ENCODE measurements around the gene TSNAXIP1. TPM values are rescaled to one million over a fixed set of nuclear protein-coding genes. Genes with fewer than 3 reads are reported as not detected.

Gene TSNAXIP1
- total and polyA plus RNA-seq, 5 donors from 2014 or later, result 0.39 TPM; not detected in 4

DNA sequence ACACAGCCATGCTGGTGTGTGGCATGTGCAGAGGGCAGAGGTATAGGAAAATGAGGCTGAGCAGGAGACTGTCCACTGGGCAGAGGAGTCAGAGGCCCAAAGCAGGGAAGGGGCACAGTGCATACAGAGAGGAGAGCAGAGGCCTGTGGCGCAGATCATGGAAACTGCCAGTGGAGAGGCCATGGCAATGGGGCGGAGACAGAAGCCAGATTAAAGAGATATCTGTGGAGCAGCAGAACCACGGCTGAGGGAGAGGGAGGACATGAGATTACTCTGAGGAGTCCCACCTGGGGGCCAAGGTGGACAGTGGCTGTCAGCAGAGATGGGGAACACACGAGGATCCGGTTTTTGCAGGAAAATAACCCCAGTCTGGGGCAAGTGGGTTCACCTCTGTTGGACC lies 43.6 kb upstream of the TSNAXIP1 start:
- Histone ChIP-seq H3K27me3 (ENCODE audit: control insufficient read depth, insufficient read depth, low read length) (no peaks in the 10 kb centered on the region), H3K9me3 (ENCODE audit: control insufficient read depth in 2 of 2, low read length in 2 of 2) (no peaks in the 10 kb centered on the region), H3K4me1 (ENCODE audit: control insufficient read depth, insufficient read depth, low read length, poor library complexity, severe bottlenecking) (no peaks in the 10 kb centered on the region), H3K4me3 (ENCODE audit: low read depth, low read length) (no peak overlapping the region), H3K27ac (ENCODE audit: insufficient read depth, low read length, poor library complexity, severe bottlenecking) (no peak overlapping the region), H3K36me3 (ENCODE audit: control insufficient read depth, insufficient read depth, low read length) (peaks cover 34% of the 10 kb centered on the region)
- DNase-seq (no peak), ATAC-seq (ENCODE audit: low read depth in 2 of 2) (no peak)
- H3K36me3 Mint-ChIP-seq, result peaks cover 18% of the 10 kb centered on the region
- no peak overlapping the region for H3K4me3 Mint-ChIP-seq
- H3K27ac Mint-ChIP-seq, result peak overlapping the region in 2 of 3 donors; percentile 25 to 74
- H3K27me3 Mint-ChIP-seq, result no peaks in the 10 kb centered on the region
- peaks cover 0 to 19% (median 10%) of the 10 kb centered on the region in 4 donors for H3K4me1 Mint-ChIP-seq
- H3K9me3 Mint-ChIP-seq, result peaks cover 0 to 3% (median 0%) of the 10 kb centered on the region in 7 donors

DNA sequence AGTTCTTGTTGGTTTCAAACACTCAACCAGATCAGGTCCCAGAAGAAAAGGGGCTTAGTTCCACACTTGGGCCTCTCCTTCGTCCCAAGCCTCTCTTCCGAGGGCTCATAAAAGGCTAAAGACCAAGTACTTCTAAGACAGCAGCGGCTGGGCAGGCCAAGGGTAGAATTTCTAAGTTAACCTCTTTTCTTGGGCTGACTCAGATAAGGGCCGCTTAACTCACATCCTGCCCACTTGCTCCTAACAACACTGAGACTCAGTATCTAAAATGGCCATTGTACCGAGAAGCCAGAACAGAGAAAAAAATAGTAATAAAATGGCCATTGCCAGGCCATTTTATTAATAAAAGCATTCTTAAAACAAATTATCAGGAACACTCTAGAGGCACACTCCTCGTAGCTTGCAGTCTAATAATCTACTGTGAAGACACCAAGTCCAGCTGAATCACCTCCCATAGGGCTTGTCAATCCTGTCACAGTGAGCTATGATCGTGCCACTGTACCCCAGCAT lies 42.5 kb upstream of the TSNAXIP1 start:
- peaks cover 0 to 3% (median 0%) of the 10 kb centered on the region in 7 donors for H3K9me3 Mint-ChIP-seq
- H3K4me1 ChIP-seq (ENCODE audit: control insufficient read depth, insufficient read depth, low read length, poor library complexity, severe bottlenecking), result no peaks in the 10 kb centered on the region
- no peak overlapping the region for H3K4me3 Mint-ChIP-seq
- no peak overlapping the region for H3K27ac ChIP-seq (ENCODE audit: insufficient read depth, low read length, poor library complexity, severe bottlenecking)
- H3K36me3 ChIP-seq (ENCODE audit: control insufficient read depth, insufficient read depth, low read length), result peaks cover 28% of the 10 kb centered on the region
- DNase-seq (no peak), ATAC-seq (ENCODE audit: low read depth in 2 of 2) (no peak)
- no peaks in the 10 kb centered on the region for H3K9me3 ChIP-seq (ENCODE audit: control insufficient read depth in 2 of 2, low read length in 2 of 2)
- peak overlapping the region in 2 of 3 donors; percentile 31 to 40 for H3K27ac Mint-ChIP-seq
- H3K27me3 Mint-ChIP-seq, result no peaks in the 10 kb centered on the region
- peaks cover 0 to 19% (median 10%) of the 10 kb centered on the region in 4 donors for H3K4me1 Mint-ChIP-seq
- no peak overlapping the region for H3K4me3 ChIP-seq (ENCODE audit: low read depth, low read length)
- no peaks in the 10 kb centered on the region for H3K27me3 ChIP-seq (ENCODE audit: control insufficient read depth, insufficient read depth, low read length)
- H3K36me3 Mint-ChIP-seq, result peaks cover 14% of the 10 kb centered on the region

DNA sequence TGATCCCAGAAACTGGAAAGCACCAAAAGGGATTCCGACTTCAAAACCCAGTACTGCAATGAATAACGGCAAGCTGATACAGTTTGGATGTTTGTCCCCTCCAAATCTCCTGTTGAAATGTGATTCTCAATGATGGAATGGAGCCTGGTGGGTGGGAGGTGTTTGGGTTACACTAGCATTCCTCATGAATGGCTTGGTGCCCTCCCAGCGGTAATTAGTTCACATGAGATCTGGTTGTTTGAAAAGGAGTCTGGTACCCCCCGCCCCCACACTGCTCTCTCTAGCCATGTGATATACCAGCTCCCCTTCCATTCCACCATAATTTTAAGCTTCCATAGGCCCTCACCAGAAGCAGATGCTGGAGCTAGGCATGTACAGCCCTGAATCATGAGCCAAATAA lies 40.4 kb upstream of the TSNAXIP1 start:
- Mint-ChIP-seq H3K27me3 (no peaks in the 10 kb centered on the region), H3K27ac (peak overlapping the region in 1 of 3 donors; percentile 51), H3K4me1 (peaks cover 0 to 14% (median 9%) of the 10 kb centered on the region in 4 donors), H3K4me3 (no peak overlapping the region), H3K9me3 (no peaks in the 10 kb centered on the region), H3K36me3 (peaks cover 13% of the 10 kb centered on the region)
- Histone ChIP-seq H3K4me3 (ENCODE audit: low read depth, low read length) (no peak overlapping the region), H3K36me3 (ENCODE audit: control insufficient read depth, insufficient read depth, low read length) (peaks cover 35% of the 10 kb centered on the region), H3K4me1 (ENCODE audit: control insufficient read depth, insufficient read depth, low read length, poor library complexity, severe bottlenecking) (no peaks in the 10 kb centered on the region), H3K27ac (ENCODE audit: insufficient read depth, low read length, poor library complexity, severe bottlenecking) (no peak overlapping the region), H3K9me3 (ENCODE audit: control insufficient read depth in 2 of 2, low read length in 2 of 2) (no peaks in the 10 kb centered on the region), H3K27me3 (ENCODE audit: control insufficient read depth, insufficient read depth, low read length) (no peaks in the 10 kb centered on the region)
- DNase-seq (no peak), ATAC-seq (ENCODE audit: low read depth in 2 of 2) (no peak)

DNA sequence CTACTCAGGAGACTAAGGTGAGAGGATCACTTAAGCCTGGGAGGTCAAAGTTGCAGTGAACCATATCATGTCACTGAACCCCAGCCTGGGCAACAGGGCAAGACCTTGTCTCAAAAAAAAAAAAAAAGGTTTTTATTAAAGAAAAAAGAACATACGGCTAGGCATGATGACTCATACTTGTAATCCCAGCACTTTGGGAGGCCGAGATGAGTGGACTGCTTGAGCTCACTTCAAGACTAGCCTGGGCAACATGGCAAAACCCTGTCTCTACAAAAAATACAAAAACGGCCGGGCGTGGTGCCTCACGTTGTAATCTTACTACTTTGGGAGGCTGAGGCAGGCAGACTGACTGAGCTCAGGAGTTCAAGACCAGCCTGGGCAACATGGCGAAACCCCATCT lies 38.7 kb upstream of the TSNAXIP1 start:
- H3K27ac ChIP-seq (ENCODE audit: insufficient read depth, low read length, poor library complexity, severe bottlenecking), result no peak overlapping the region
- Mint-ChIP-seq H3K27ac (no peak overlapping the region), H3K4me1 (peaks cover 0 to 9% (median 5%) of the 10 kb centered on the region in 4 donors), H3K36me3 (peaks cover 15% of the 10 kb centered on the region), H3K9me3 (no peaks in the 10 kb centered on the region), H3K27me3 (no peaks in the 10 kb centered on the region), H3K4me3 (no peak overlapping the region)
- H3K27me3 ChIP-seq (ENCODE audit: control insufficient read depth, insufficient read depth, low read length), result no peaks in the 10 kb centered on the region
- no peaks in the 10 kb centered on the region for H3K9me3 ChIP-seq (ENCODE audit: control insufficient read depth in 2 of 2, low read length in 2 of 2)
- DNase-seq (no peak), ATAC-seq (ENCODE audit: low read depth in 2 of 2) (no peak)
- no peak overlapping the region for H3K4me3 ChIP-seq (ENCODE audit: low read depth, low read length)
- H3K36me3 ChIP-seq (ENCODE audit: control insufficient read depth, insufficient read depth, low read length), result peaks cover 33% of the 10 kb centered on the region
- no peaks in the 10 kb centered on the region for H3K4me1 ChIP-seq (ENCODE audit: control insufficient read depth, insufficient read depth, low read length, poor library complexity, severe bottlenecking)

DNA sequence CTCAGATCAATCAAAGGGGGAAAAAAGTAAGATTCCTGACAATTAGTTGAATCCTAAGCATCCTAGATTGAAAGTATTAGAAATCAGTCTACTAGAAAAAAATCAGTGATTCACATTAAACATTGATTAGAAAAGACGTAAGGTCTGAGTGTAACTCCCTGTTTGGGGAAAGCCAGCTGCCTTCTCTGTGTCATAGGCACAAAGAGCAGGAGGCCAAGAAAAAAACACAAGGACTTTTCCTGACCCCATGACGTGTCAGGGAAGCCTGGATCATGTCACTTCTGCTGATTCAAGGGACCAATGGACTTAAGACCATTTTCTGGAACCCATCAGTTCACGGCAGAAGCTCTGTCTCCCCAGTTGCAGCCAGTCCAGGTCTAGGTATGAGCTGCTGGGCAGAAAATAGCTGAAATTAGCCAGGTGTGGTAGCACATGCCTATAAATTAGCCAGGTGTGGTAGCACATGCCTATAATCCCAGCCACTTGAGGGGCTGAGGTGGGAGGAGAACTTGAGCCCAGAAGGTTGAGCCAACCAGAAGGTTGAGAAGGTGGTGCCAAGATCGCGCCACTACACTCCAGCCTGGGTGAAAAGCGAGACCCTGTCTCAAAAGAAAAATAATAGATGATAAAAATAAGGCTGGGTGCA lies 36.2 kb upstream of the TSNAXIP1 start:
- no peaks in the 10 kb centered on the region for H3K4me1 ChIP-seq (ENCODE audit: control insufficient read depth, insufficient read depth, low read length, poor library complexity, severe bottlenecking)
- H3K27ac ChIP-seq (ENCODE audit: insufficient read depth, low read length, poor library complexity, severe bottlenecking), result no peak overlapping the region
- Mint-ChIP-seq H3K27ac (peak overlapping the region in 1 of 3 donors; percentile 44), H3K9me3 (no peaks in the 10 kb centered on the region), H3K4me1 (peaks cover 0 to 10% (median 7%) of the 10 kb centered on the region in 4 donors), H3K4me3 (no peak overlapping the region), H3K27me3 (no peaks in the 10 kb centered on the region), H3K36me3 (peaks cover 16% of the 10 kb centered on the region)
- no peak for ATAC-seq (ENCODE audit: low read depth in 2 of 2)
- H3K4me3 ChIP-seq (ENCODE audit: low read depth, low read length), result no peak overlapping the region
- no peak for DNase-seq
- H3K9me3 ChIP-seq (ENCODE audit: control insufficient read depth in 2 of 2, low read length in 2 of 2), result no peaks in the 10 kb centered on the region
- H3K36me3 ChIP-seq (ENCODE audit: control insufficient read depth, insufficient read depth, low read length), result peaks cover 26% of the 10 kb centered on the region
- no peaks in the 10 kb centered on the region for H3K27me3 ChIP-seq (ENCODE audit: control insufficient read depth, insufficient read depth, low read length)

DNA sequence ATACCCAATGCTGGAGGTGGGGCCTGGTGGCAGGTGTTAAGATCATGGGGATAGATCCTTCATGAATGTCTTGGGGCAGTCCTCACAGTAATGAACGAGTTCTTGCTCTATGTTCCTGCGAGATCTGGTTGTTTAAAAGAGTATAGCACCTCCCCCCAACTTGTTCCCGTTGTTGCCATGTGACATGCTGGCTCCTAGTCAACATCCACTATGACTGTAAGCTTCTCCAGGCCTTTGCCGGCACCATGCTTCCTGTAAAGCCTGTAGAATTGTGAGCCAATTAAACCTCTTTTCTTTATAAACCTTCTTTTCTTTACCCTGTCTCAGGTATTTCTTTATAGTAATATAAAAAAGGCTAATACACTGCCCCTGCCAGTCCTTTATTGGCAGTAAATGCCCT lies 33.6 kb upstream of the TSNAXIP1 start:
- Mint-ChIP-seq H3K4me1 (peaks cover 0 to 16% (median 9%) of the 10 kb centered on the region in 4 donors), H3K36me3 (peaks cover 16% of the 10 kb centered on the region), H3K9me3 (no peaks in the 10 kb centered on the region), H3K27me3 (no peaks in the 10 kb centered on the region), H3K4me3 (no peak overlapping the region), H3K27ac (no peak overlapping the region)
- Histone ChIP-seq H3K27ac (ENCODE audit: insufficient read depth, low read length, poor library complexity, severe bottlenecking) (no peak overlapping the region), H3K4me3 (ENCODE audit: low read depth, low read length) (no peak overlapping the region), H3K36me3 (ENCODE audit: control insufficient read depth, insufficient read depth, low read length) (peaks cover 17% of the 10 kb centered on the region), H3K9me3 (ENCODE audit: control insufficient read depth in 2 of 2, low read length in 2 of 2) (no peaks in the 10 kb centered on the region), H3K27me3 (ENCODE audit: control insufficient read depth, insufficient read depth, low read length) (no peaks in the 10 kb centered on the region), H3K4me1 (ENCODE audit: control insufficient read depth, insufficient read depth, low read length, poor library complexity, severe bottlenecking) (no peaks in the 10 kb centered on the region)
- ATAC-seq (ENCODE audit: low read depth in 2 of 2) (no peak), DNase-seq (no peak)

DNA sequence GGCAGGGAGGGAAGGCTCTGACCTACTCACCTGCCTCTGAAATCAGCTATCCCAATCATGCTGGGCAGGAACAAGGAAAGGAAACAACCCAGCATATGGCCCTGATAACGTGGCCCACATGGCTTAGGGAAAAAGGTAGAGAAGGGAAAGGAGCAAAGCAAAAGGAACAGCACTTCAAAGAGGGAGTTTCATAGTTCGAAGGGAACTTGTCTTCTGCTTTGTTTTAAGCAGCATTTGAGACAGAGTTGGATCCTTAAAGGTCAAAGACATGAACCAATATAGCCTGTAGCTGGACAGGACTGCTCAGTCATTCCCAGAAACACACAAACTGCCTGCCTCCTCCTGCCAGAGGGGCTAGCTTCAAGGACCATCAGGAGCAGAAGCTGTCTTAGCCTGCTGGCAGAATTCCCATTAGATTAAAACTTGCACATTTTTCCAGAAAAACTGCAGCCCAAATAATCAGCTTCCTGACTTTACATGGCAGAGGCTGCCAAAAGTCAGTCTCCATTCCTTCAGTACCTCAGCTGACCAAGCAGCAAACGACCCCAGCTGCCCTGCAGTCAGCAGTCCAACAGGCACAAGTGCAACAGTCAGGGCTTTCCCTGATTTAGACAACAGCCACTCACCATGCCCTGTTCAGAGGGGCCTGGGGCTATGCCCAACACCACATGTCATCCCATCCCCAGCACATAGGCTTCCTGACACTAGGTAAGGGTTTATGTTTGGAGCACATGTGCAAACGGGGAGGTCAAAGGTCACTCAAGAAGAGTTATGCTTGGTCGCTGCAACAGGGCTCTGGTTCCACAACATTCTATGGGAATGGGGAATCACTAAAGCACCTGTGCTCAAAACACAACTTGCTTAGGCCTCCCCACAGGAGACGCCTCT lies 32.9 kb upstream of the TSNAXIP1 start:
- ATAC-seq (ENCODE audit: low read depth in 2 of 2), result no peak
- Mint-ChIP-seq H3K27ac (peak overlapping the region in 1 of 3 donors; percentile 18), H3K4me3 (no peak overlapping the region)

More for the DNA sequence above, 32.9 kb upstream of the TSNAXIP1 start:
- DNase-seq, result no peak
- Histone ChIP-seq H3K4me3 (ENCODE audit: low read depth, low read length) (no peak overlapping the region), H3K4me1 (ENCODE audit: control insufficient read depth, insufficient read depth, low read length, poor library complexity, severe bottlenecking) (no peaks in the 10 kb centered on the region), H3K27ac (ENCODE audit: insufficient read depth, low read length, poor library complexity, severe bottlenecking) (no peak overlapping the region), H3K27me3 (ENCODE audit: control insufficient read depth, insufficient read depth, low read length) (no peaks in the 10 kb centered on the region), H3K36me3 (ENCODE audit: control insufficient read depth, insufficient read depth, low read length) (peaks cover 17% of the 10 kb centered on the region), H3K9me3 (ENCODE audit: control insufficient read depth in 2 of 2, low read length in 2 of 2) (no peaks in the 10 kb centered on the region)
- no peaks in the 10 kb centered on the region for H3K9me3 Mint-ChIP-seq
- peaks cover 0 to 21% (median 9%) of the 10 kb centered on the region in 4 donors for H3K4me1 Mint-ChIP-seq
- no peaks in the 10 kb centered on the region for H3K27me3 Mint-ChIP-seq
- peaks cover 16% of the 10 kb centered on the region for H3K36me3 Mint-ChIP-seq
